HG03175 (cell line): ENCODE measurements around the gene UFC1.
"Not testable (repeated sequence)": the region's sequence is repeated elsewhere in the genome, so short reads cannot be mapped to it uniquely, and the experiment has no call there.

Source experiments
- ATAC-seq: cut with Tn5 transposase; IDR thresholded peaks from one replicate; pipeline ENCODE4 v1.9.1; 2021; ENCODE audit warnings: mild to moderate bottlenecking, moderate library complexity; ENCODE audit not compliant: unreplicated experiment

UFC1 gene

DNA sequence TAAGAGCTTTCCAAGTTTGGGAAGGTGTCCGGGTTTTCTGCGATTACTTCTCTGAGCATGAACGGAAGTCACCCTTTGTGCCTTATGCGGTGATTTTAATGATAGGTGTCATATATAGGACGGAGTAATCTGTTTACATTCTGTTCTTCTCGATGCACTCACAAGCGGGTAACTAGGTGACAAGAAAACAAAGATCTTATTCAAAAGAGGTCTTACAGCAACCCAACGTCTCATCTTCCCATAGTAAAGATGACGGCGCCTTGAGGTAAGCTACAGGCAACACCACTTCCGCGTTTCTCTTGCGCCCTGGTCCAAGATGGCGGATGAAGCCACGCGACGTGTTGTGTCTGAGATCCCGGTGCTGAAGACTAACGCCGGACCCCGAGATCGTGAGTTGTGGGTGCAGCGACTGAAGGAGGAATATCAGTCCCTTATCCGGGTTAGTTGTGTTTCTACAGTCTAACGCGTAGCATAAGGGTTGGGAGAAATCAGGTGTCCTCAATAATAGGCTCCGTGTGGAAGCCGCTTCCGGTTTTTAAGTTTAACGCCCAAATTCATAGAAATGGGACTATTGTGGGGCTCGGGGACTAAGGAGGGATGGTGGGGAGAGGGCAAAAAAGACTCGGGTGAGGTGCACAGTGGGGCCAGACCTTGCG, at the start of gene UFC1:
Gene UFC1, plus strand, starts transcription at position 297 of the 656 bp plus-strand sequence. Its CDS starts 20 bp downstream, at position 317.
- ATAC-seq = peak; percentile 91

GRCh38 chr1:161106431-161106830, 47.3 kb upstream of the UFC1 start:
- ATAC-seq = no peak

DNA sequence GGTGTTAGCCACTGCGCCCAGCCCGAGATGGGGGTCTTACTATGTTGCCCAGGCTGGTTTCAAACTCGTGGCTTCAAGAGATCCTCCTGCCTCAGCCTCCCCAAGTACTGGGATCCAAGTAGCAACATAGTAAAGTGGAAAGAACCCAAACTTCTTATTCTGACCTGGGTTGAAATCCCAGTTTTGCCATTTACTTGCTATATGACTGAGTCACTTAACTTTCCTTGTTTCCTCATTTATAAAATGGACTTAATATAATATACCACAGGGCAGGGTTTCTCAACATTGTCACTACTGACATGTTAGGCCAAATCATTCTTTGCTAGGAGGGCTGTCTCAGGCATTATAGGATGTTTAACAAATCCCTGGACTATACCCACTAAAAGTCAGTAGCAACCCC, 42.7 kb upstream of the UFC1 start:
- ATAC-seq = no peak

GRCh38 chr1:161111527-161111926, 42.3 kb upstream of the UFC1 start:
- ATAC-seq = no peak

DNA sequence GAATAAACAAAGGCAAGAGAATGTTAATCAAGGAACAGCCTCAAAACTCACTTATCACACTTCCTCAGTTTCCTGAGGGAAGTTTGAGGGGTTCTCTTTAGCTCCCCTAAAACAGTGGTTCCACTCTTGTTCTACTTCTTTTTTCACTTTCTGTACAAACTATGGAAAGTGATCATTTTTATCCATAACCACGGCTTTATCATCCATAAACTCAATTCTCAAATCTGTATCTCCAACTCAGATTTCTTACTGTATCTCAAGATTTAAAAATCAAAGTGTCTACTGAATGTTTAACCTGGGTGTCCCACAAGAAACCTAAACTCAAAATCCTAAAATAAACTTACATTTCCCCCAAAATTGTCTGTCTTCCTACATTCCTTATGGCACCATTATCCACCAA, 39.9 kb upstream of the UFC1 start:
- ATAC-seq = no peak

DNA sequence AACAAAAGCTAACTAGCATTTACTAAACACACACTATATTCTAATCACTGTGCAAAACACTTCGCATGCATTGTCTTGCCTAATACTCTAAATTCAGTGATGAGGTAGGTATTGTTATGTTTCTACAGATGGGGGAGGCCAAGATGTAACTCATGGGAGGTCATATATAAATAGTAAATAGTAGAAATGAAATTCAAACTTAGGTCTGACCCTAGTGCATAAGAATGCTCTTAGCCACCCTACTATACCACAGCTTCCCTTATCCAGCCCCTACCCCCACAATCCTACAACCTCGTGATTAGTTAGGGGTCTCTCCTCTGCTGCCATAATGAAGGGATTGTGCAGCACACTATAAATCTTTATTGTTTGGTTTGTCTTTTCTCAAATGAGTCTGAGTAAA, 39.2 kb upstream of the UFC1 start:
- ATAC-seq = no peak

DNA sequence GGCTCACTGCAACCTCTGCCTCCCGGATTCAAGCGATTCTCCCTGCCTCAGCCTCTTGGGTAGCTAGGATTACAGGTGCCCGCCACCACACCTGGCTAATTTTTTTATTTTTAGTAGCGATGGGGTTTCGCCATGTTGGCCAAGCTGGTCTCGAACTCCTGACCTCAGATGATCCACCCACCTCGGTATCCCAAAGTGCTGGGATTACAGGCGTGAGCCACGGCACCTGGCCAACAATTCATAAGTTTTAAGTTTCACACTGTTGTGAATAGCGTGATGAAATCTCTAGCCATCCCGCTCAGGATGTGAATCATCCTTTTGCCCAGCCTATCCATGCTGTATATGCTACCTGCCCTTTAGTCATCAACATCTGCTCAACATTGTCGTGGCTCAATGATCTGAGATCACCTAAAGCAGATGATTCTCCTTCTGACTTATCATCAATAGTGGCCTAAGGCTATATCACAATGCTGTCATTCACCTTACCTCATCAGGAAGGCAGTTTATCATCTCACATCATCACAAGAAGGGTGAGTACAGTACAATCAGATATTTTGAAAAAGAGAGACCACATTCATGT, 38.6 kb upstream of the UFC1 start:
- ATAC-seq = no peak

DNA sequence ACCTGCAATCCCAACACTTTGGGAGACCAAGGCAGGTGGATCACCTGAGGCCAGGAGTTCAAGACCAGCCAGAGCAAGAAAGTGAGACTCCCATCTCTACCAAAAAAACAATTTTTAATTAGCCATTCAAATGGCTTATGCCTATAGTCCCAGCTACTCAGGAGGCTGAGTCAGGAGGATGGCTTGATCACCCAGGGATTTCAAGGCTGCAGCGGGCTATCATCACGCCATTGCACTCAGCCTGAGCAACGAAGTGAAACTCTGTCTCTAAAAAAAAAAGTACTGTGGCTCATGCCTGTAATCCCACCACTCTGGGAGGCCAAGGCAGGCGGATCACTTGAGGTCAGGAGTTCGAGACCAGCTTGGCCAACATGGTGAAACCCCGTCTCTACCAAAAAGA, 37.8 kb upstream of the UFC1 start:
- ATAC-seq = not testable (repeated sequence)

DNA sequence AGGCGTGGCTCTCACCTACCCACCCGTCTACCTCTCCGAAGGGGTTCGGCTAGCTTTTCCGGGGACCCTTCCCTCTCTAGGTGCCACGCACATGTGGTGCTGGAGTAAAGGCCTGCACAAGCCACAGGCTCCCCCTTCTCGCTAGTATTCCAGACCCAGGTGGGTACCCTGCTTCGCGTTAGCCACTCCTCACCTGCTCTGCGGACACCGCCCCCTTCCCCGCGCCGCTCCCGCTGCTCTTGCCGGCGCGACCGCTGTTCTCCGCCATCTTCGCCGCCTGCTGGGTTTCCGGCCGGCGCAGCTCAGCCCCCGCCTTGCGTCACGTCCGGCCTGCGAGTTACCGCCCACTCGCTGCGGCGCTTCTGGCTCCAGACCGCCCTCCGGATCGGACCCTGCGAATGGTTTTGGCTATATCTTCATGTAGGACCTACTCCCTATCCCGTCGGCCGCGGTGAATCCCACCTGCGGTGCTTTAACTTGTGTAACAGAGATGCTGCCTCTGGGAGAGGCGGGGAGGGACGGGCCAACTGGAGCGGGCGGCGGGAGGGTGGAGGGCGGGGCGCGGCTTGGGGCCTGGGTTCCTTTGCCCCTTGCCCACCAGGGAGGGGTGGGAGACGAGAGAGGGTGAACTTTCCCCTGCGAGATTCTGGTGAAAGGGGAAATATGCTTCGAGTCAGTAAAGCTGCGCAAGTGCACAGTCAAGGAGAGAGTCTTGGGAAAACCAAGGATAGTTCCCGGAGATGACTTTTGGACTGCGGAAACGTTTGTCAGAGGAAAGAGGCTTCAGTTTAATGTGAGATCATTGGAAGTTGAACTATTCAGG, 35.8 kb upstream of the UFC1 start, which contains the start of the genes NIT1 and PFDN2:
Gene NIT1, plus strand, starts transcription at position 347 of the 823 bp plus-strand sequence. Its CDS starts 72 bp downstream, at position 419.
Gene PFDN2, minus strand, starts transcription at position 279 of the 823 bp plus-strand sequence. Its CDS starts 11 bp downstream, at position 268.
- peak; percentile 84 for ATAC-seq

GRCh38 chr1:161119092-161119903, 34.5 kb upstream of the UFC1 start:
- no peak for ATAC-seq

- ATAC-seq = no peak
Observed at GRCh38 chr1:161121042-161121650, 32.6 kb upstream of the UFC1 start.

DNA sequence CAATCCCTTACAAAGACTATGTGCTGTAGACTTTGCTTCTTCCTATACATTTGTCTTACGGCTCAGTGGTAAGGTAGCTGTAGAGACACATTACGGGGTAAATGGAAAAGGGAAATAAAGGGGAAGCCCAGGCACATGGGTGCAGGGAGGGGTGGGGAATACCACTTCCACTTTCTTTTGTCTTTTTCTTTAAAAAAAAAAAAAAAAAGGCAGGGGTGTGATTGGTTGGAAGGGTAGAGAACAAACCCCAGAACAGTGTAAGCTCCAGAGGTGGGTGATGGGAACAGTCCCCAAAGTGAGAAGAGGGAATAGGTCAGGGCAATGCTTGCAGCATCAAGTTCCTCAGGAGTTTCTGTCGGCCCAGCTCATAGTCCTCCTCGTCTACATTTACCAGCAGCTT, 31.9 kb upstream of the UFC1 start:
- no peak for ATAC-seq

GRCh38 chr1:161122967-161123366, 30.8 kb upstream of the UFC1 start:
- ATAC-seq = no peak

- no peak for ATAC-seq
Observed at GRCh38 chr1:161127649-161128048, 26.1 kb upstream of the UFC1 start.

GRCh38 chr1:161128591-161129420, 25.0 kb upstream of the UFC1 start:
- ATAC-seq = no peak

GRCh38 chr1:161130266-161130665, 23.5 kb upstream of the UFC1 start:
- ATAC-seq = no peak

- peak; percentile 3 for ATAC-seq
Observed at GRCh38 chr1:161131523-161132409, 22.0 kb upstream of the UFC1 start.

DNA sequence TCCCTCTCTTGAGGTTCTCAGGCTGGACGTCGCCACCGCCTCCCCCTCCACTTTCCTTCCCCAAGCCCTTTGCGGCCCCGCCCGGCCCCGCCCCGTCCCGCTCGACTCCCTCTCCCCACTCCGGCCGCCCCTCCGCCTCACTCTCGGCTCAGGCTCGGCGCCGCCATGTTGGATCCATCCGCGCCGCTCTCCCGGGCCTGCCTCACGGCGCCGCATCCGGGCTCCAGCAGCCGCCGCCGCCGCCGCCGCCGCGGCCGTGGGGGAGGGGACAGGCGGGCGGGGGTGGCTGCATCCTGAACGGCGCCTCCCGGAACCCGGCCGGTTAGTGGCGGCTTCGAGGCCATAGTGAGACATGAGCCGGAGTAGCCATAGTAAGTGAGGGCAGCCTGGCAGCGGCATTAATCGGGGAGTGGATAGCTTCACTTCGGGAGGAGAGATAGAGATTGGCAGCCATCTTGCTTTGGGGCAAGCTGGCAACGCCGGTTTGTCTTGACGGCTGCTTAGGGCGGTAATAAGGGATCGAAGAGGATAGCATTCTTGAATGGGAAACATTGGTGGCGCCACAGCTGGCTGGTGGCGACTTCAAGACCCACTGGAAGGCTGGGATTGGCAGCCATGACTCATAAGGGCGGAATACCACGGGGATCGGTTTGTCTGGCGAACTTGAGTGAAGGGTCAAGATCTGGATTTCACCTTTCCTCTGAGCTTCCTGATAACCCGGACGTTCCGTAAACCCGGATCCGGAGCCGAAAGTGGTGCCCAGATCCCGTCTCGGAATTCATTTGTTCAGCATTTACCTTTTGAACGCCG, 21.2 kb upstream of the UFC1 start, which contains the start of gene DEDD:
Gene DEDD, minus strand, starts transcription at position 258 of the 810 bp plus-strand sequence. CDS start 8,205 bp downstream, outside the sequence.
- peak; percentile 96 for ATAC-seq
